DMS53 treated with DMSO at 0.1 percent for 48 hours (cell line): Measurements from ENCODE around the gene ZNF787.

Experiments used
- DNase-seq: peaks from one replicate; lab custom pipeline; 2025; ENCODE audit not compliant: unreplicated experiment; lab: John Stamatoyannopoulos, UW

ZNF787 gene

DNA sequence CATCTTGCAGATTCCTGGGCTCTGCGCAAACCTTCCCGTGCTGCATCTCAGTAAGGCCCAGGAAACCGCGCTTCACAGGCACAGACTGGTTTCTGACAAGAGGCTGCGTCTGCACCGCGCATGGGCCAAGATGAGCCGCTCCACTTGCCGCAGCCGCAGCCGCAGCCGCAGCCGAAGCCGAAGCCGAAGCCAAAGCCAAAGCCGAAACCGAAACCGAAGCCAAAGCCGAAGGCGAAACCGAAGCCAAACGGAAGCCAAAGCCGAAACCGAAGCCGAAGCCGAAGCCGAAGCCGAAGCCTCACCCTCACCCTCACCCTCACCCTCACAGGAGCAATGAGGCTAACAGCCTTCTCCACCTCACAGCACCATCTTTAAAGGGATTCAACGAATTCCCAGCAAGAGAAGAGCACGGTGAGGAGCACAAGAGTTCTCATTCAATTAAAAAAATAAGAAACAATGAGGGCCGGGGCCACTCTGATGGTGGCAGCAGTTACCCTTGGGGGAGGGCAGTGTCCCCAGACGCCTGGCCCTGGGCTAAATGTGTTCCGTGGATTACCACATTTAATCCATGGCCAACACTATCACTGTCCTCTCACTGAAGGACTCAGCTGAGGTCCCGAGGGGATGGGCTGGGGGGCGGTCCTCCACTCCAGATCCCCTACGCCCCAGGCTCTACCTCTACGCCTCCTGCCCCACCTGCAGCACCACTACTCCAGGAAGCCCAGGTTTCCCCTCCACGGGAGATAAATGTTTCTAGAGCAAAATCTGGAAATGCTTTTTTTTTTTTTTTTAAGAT lies 29.1 kb downstream of the ZNF787 start:
- DNase-seq: peak; percentile 31

GRCh38 chr19:56091066-56091490 lies 30.0 kb downstream of the ZNF787 start:
- no peak for DNase-seq

- DNase-seq: no peak
Measured at GRCh38 chr19:56089344-56089743, 31.8 kb downstream of the ZNF787 start.

DNA sequence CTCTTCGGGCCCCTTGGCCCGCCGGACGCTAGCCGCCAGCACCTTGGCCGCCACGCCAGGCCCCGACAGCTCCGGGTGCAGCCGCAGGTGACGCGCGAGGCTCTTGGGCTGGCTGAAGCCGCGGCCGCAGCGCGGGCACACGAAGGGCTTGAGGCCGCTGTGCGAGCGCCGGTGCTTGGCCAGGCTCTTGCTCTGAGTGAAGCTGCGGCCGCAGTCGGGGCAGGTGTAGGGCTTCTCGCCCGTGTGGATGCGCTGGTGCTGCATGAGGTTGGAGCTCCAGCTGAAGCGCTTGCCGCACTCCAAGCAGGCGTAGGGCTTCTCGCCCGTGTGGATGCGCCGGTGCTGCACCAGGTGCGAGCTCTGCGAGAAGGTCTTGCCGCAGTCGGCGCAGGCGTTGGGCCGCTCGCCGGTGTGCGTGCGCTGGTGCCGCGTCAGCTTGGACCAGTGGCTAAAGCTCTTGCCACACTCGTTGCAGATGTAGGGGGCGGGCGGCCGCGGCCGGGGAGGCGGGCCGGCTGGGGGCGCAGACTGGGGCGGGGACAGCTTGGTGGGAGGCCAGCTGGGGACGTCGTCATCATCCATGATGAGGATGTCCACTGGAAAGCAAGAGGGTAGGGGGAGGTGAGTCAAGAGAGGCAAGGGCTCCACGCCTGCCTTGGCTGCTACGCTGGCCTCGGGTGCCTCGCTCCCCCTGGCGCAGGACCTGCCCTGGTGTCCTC lies 32.4 kb downstream of the ZNF787 start:
- no peak for DNase-seq

DNA sequence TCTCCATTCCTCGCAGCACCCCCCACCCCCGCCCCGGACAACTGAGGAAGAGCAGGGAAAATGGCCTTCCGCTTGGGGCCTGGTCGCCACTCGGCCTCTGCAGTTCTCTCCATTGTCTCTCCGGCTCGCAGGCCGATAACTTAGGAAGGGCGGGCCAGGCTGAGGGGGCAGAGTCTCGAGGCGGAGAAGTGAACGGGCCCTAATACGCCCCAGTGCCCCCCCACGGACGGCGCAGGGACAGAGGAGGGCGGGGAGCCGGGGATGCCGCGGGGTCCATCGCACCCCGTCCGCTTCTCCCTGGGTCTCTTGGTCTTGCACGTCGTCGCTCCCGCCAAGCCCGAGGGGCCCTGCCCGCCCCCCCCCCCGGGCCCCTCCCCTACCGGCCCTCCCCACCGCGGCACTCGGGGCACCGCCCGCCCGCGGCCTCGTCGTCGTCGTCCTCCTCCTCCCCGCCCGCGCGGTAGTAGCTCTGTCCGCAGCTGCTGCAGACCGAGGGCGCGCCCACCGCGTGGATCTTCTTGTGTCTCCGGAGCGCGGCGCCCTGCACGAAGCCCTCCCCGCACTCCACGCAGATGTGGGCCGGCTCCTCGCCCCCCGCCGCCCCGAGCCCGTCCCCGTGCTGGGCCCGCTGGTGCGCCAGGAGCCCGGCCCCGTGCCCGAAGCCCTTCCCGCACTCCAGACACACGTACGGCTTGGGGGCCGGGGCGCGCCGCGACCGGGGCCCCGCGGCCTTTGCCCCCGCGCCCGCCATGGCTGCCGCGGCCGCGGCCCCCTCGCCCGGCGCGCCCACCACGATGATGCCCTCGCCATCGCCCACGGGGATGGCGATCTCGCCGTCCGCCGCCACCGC lies 33.2 kb downstream of the ZNF787 start:
- DNase-seq: no peak

- no peak for DNase-seq
Measured at GRCh38 chr19:56086671-56087430, 34.2 kb downstream of the ZNF787 start.

DNA sequence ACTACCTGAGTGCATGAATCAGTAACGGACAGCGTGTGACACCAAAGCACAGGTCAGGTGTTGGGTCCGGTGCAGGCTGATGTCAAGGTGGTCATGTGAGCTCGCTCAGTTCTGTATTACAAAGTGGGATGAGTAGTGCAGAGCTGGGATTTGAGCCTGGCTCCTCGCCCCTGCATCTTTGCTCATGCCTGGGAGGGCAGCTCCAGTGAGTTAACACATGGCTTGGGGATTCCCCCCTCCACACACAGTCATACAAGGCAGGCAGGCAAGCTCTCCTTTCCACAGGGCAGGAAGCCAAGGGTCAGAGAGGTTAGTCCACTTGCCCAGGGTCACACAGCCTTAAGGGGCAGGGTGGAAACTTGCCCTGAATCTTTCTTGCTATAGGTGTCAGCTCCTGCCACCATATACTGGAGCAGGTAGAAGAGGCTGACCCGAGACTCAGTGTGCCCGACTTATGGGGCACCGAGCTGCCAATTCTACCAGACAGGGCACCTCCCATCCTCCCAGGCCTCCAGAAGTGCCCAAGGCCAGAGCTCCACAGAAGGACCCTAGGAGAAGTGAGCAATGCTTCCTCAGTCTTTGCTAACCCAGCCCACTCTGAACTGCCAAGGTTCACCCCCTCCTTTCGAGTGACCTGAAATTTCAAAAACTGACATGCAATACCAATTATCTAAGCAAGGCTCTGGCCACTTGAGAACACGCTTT lies 35.4 kb downstream of the ZNF787 start:
- no peak for DNase-seq

GRCh38 chr19:56084835-56085536 lies 36.1 kb downstream of the ZNF787 start:
- no peak for DNase-seq

DNA sequence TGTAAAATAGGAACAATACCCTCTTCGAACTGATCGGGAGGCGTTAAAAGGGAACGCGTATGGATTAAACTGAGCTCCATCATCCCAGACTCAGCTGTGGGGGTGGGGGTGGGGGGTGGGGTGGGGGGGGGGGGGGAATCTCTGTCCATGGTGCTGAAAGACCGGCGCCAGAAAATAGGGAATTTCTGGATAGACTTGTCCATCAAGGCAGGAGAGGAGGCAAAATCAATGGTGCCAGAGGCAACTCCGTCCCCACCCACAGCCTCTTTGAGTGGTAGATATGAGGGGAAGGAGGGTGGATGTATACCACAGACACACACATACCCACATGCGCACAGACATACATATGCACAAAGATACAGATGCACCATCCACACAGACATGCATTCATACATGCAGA lies 37.4 kb downstream of the ZNF787 start:
- DNase-seq: no peak

DNA sequence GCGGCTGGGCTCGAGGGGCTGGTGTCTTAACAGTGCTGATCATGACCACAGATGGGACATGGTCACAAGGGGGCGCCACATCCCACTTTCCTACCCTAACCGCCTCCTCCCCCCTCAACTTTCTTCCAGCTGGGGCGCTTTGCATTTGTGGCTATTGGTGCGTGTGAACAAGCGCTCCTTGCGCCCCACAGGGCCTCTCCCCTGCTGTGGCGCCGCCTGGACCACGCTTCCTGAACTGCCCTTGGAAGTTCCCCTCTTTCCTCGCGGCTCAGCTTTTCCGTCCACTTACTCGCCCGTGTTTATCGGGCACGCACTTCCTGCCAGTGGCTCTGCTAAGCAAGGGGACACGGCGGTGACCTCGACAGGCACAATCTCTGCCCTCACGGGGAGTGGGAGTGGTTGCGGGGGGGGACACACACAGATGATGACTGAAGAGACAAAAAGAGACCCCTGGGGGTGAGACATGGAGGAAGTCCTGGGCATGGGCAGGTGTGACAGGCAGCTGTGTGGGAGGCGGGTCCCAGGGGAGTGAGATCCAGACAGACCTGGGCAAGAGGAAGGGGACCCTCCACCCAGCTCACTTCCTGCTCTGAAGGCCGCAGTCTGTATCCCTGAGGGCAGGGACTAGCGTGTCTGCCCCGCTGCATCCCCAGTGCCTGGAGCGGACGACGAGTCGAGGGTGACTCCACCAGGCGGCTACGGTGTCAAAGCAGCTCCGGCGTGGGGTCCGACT lies 40.3 kb downstream of the ZNF787 start:
- peak; percentile 15 for DNase-seq

DNA sequence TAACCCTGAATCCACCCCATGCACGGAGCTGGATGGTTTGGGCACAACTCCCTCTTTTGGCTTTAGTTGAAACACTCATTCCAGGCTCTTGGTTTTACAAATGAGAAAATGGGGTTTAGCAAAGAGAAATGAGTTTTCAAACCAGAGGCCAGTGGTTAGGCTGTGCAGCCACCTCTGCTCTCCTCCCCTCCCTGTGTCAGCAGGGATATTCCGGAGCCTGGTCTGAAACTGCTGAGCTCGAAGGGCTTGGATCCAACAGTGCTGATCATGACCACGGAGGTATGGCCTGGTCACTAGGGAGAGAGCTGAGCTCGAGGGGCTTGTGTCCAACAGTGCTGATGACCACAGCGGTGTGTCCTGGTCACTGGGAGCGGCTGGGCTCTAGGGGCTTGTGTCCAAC lies 41.5 kb downstream of the ZNF787 start:
- no peak for DNase-seq

GRCh38 chr19:56076498-56076897 lies 44.6 kb downstream of the ZNF787 start:
- peak; percentile 48 for DNase-seq

DNA sequence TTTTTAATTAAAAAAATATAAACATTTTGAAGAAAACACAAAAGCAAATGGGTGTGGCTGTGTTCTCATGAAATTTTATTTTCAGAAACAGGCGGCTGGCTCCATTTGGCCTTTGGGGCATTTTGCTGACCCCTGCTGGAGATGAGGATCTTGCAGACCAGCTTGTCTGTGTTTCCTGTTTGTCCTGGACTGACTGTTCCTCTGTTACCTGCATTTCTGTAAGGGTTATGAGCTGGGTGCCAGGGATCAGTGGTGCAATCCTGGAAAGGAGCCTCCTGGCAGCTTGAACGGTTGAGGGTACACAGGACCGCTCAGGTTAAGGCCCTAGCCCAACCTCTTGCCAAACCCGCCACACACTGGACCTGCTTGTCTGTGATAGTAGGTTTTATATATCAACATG lies 49.9 kb downstream of the ZNF787 start:
- DNase-seq: no peak

- no peak for DNase-seq
Measured at GRCh38 chr19:56069642-56070041, 51.5 kb downstream of the ZNF787 start.

DNA sequence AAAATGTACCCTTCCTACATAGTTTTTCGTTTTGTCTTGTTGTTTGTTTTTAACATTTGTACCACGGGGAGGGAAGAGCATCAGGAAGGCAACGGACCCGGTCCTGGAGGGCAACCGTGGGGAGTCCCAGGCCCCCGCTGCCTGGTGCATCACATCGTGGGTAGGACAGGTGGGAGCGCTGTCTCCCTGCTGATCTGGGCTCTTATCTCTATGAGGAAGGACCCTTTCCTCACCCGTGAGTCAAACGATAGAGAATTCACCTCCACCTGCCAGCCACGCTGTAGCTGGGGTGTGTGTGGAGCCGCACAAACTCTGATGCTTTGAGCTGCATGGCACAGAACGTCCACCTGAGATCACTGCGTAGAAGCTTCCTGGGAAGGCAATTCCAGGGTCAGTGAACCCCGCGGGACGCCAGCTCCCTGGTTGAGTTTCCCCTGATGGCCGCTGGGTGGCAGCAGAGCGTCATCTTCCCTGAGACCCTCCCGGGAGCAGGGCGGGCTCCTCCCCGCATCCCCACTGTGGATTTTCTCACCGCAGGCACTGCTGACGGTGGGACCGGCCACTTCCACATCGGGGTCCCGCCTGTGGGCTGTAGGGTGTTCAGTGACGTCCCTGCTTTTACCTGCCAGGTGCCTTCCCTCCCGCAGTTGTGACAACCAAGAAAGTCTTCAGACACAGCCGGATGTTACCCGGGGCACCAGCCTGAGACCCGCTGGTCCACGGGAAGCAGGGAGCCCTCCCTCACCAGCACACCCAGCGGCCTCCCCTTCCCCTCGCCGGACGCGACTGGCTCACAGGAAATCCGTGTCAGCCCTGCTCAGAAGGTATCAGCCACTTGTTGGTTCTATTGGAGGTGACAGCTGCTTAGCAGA lies 54.7 kb downstream of the ZNF787 start:
- peak; percentile 50 for DNase-seq

- DNase-seq: no peak
Measured at GRCh38 chr19:56053596-56053995, 67.5 kb downstream of the ZNF787 start.
